GM13976 (cell line): ENCODE measurements around the gene PAK5.

Experiments
- DNase-seq: peaks from one replicate; pipeline ENCODE4 v3.0.0; 2012; ENCODE audit warnings: low spot score
- CTCF ChIP-seq: IDR thresholded peaks from 2 replicates; pipeline ENCODE4 v1.5.1; 2012; ENCODE audit warnings: borderline replicate concordance, mild to moderate bottlenecking; ENCODE audit not compliant: insufficient read depth; ENCODE audit errors: extremely low read depth, missing control alignments, control extremely low read depth
- in situ Hi-C: fragments of 300-500 bp; cut with MboI; formaldehyde crosslinking; loops from one replicate; pipeline ENCODE4 v1.12.0; 2022; ENCODE audit warnings: low sequenced_read_pairs, mixed read lengths, inconsistent platforms; ENCODE audit not compliant: unreplicated experiment

Gene PAK5

GRCh38 chr20:9800421-9800820 lies 38.5 kb downstream of the PAK5 start:
- DNase-seq, result no peak
- TF ChIP-seq CTCF, result no peak
- in situ Hi-C loops, result no loop called here

DNA sequence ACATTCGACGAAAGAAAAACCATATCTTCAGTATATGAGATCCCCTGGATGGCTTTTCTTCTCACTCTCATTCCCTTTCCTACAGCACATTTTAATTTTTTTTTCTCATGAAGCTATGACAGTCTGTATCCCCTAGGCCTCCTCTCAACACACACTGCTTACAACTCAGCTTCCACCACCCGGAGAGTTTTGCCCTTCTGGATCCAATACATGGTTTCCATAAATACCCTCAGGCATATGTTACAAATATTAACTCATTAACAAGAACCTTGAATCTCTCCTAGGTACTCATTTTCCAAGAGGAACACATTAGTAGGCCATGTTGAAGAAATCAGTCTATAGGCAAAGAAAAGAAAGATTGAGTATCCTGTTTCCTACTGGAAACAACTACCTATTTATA lies 44.0 kb downstream of the PAK5 start:
- no peak for TF ChIP-seq CTCF
- no peak for DNase-seq
- in situ Hi-C loops, result no loop called here

DNA sequence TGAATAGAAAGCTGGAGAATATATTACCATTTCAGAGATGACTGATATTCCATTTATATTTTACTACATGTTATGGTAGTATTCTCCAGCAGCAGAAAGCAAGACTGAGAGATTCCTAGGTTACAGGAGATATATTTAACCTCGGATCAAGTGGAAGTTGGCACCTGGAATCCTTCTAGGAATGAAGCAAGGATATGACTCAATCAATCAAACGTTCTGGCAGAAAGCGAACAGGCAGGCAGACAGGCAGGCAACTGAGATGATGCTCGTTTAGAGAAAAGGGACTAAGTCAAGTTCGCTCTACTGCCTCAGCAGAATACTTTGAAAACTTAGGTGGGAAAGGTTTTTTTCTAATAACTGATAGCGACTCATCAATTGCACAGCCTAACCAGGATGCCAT lies 46.2 kb downstream of the PAK5 start:
- in situ Hi-C loops, result no loop called here
- TF ChIP-seq CTCF, result no peak
- DNase-seq, result no peak

- DNase-seq, result no peak
- in situ Hi-C loops, result no loop called here
- TF ChIP-seq CTCF, result no peak
These were observed 49.7 kb downstream of the PAK5 start for GRCh38 chr20:9789131-9789530.

- in situ Hi-C loops, result no loop called here
- no peak for DNase-seq
- no peak for TF ChIP-seq CTCF
These were observed 63.7 kb downstream of the PAK5 start for GRCh38 chr20:9775176-9775575.

DNA sequence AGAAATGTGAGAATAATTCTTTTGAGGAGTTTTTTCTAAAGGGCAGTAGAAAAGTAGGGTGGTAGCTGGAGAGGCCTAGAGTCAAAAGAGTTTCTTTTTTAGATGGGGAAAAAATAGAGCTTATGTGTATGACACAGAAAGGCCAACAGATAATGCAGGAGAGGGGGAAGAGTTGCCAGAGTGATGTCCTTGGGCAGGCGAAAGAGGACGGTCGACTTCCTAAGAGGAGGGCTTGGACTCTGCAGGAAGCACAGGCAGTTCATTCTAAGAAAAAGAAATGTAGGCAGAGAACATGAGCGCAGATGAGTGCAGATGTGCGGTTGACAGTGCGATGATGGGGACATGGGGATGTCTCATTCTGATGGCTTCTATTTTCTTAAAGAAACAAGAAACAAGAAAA lies 68.9 kb downstream of the PAK5 start:
- DNase-seq, result no peak
- in situ Hi-C loops, result no loop called here
- TF ChIP-seq CTCF, result no peak

- in situ Hi-C loops, result no loop called here
- TF ChIP-seq CTCF, result no peak
- DNase-seq, result no peak
These were observed 77.4 kb downstream of the PAK5 start for GRCh38 chr20:9761476-9761875.
